ENCODE data around the gene RABIF.
A peak's percentile ranks its signal among the peaks of the same experiment; 100 is the strongest.

Gene RABIF

DNA sequence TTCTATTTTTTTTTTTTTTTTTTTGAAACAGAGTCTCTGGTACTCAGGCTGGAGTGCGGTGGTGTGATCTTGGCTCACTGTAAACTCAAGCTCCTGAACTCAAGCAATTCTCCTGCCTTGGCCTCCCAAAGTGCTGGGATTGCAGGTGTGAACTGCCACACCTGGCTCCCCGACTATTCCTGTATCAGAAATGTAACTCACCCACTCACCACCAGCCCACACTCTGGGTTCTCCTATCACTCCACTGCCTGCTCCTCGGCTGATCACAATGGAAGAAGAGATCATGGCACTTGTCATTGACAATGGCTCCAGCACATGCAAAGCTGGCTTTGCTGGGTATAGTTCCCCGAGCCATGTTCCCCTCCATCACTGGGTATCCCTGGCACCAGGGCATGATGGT lies 15.9 kb downstream of the RABIF start:
- DNase-seq (ENCODE audit: low spot score): no peak

- DNase-seq (ENCODE audit: low spot score): no peak
Measured at GRCh38 chr1:202871367-202871766, 17.6 kb downstream of the RABIF start.

- DNase-seq (ENCODE audit: low spot score): no peak
Measured at GRCh38 chr1:202862679-202863560, 26.0 kb downstream of the RABIF start.

GRCh38 chr1:202861420-202862132 lies 27.4 kb downstream of the RABIF start:
- DNase-seq (ENCODE audit: low spot score): peak; percentile 96

GRCh38 chr1:202860744-202861419 lies 28.1 kb downstream of the RABIF start:
- peak; percentile 82 for DNase-seq (ENCODE audit: low spot score)

DNA sequence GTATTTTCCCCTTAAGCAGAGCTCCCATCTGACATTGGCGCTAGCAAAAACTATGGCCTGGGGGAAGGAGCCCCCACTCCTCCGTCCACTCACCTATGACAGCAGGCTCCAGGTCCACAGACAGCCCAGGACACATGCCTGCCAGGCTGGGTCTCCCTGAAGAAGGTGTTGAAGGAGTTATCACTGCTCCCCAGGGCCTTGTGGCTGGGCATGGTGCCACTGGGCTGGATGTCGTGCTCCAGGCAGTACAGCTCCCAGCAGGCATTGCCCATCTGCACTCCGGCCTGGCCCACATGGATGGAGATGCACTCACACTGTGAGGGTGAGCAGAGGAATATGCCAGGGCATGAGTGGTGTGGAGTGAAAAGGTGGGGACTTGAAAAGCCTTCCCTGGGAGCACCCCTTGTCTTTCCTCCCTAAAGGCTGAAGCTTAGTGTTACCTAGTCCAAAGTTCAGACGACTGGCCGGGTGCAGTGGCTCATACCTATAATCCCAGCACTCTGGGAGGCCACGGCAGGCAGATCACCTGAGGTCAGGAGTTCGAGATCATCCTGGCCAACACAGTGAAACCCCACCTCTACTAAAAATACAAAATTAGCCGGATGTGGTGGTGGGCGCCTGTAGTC lies 30.0 kb downstream of the RABIF start:
- no peak for DNase-seq (ENCODE audit: low spot score)

DNA sequence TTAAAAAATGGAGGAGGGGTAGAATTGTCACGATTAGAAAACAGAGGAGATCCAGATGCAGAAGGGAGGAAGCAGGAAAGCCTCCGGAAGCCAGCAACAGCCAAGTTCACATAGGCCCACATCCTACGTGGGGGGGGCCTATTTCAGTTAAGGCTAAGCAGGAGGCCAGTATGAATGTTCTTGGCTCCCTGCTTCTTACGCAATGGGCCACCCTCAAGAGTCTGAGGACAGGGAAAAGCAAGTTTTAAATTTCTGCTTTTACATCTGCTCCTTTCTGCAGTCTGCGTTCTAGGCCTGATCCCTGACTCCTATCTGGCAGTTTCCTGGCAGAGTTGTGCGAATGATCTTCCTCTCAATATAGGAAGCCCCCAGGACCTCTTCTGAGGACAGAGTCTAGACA lies 30.6 kb downstream of the RABIF start:
- no peak for DNase-seq (ENCODE audit: low spot score)

GRCh38 chr1:202857136-202857610 lies 31.8 kb downstream of the RABIF start:
- no peak for DNase-seq (ENCODE audit: low spot score)

DNA sequence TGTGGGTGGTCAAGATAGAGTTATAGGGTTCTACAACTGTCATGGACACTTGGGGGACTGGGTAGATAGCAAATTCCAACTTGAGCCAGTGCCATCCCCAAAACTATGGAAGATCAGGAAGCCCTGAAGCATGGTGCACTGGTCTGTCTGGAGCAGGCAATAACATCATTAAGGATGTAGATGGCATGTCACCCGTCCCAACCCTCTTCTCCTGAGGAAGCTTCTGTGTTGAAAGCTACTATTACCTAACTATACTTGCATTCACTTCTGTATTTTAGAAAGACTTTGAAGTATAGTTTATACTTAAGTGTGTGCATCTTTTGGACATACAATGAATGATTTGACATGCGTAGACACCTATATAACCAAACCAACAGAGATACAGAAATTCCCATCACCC lies 32.9 kb downstream of the RABIF start:
- no peak for DNase-seq (ENCODE audit: low spot score)

DNA sequence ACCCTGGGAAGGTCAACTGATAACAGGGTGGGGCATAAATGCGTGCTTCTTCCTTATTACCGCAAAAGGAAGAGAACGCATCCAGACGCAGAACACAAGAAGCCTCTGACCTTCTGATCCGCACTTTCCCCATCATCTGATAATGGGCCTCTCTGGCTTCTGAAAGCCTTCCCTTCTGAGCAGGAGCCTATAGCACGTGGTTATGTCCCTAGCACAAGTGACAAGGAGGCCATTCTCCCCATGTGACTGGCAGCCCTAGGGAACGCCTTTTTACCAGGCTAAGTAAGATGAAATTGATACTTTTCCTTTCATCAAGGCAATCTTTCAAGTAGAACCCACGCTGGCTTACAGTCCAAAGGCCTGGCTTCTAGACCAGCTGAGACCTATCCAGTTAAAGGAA lies 34.2 kb downstream of the RABIF start:
- no peak for DNase-seq (ENCODE audit: low spot score)

DNA sequence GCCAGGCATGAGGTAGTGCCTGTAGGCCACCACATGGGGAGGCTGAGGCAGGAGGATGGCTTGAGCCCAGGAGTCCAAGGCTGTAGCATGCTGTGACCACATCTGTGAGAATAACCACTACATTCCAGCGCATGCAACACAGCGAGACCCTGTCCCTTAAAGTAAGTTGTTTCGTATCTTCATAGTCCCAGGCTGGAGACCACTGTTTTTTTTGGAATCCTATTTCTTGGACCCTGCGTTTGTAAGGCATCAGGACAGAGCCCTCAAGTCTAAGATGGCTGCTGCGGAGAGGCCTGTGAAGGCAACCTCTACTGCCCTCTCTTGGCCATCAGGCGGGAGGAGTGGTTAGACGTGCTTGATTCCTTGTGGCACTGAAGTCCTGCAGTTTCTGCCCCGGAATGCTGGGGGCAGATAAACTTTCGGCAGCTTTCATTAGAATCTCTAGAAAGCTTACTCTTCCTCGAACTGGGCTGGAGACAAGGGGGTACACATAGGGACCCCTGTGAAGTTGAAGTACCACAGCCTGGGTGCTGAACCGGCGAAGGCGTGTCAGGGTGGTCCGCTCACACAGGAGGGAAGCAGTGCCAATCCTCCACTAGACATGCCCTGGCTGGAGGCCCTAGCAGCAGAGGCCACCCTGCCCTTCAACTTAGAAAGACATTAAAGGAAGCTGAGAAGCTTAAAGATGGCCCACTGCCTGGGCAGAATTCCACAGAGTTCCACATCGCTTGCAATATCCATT lies 36.6 kb downstream of the RABIF start:
- peak; percentile 69 for DNase-seq (ENCODE audit: low spot score)

GRCh38 chr1:202850593-202851362 lies 38.2 kb downstream of the RABIF start:
- DNase-seq (ENCODE audit: low spot score): no peak

GRCh38 chr1:202848191-202848542 lies 40.8 kb downstream of the RABIF start:
- DNase-seq (ENCODE audit: low spot score): no peak

GRCh38 chr1:202844935-202845334 lies 44.0 kb downstream of the RABIF start:
- no peak for DNase-seq (ENCODE audit: low spot score)

- no peak for DNase-seq (ENCODE audit: low spot score)
Measured at GRCh38 chr1:202844259-202844658, 44.7 kb downstream of the RABIF start.

DNA sequence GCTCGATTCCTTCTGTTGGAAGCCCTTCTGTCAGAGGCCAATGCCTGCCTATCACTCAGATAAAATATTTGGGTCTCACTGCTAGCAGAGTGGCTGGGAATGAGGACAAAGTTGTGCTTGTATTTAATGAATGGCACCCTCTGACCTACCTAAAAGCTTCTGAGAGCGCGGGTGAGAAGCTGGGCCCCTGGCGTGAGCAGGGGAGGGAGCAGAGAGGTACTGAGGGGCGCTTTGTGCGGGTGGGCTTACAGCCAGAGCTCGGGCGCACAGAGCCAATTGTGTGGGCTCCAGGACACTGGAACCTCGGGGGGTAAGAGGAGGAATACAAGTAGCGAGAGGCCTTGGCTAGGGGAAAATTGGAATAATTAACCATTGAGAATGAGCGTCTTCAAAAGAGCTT lies 45.9 kb downstream of the RABIF start:
- no peak for DNase-seq (ENCODE audit: low spot score)

DNA sequence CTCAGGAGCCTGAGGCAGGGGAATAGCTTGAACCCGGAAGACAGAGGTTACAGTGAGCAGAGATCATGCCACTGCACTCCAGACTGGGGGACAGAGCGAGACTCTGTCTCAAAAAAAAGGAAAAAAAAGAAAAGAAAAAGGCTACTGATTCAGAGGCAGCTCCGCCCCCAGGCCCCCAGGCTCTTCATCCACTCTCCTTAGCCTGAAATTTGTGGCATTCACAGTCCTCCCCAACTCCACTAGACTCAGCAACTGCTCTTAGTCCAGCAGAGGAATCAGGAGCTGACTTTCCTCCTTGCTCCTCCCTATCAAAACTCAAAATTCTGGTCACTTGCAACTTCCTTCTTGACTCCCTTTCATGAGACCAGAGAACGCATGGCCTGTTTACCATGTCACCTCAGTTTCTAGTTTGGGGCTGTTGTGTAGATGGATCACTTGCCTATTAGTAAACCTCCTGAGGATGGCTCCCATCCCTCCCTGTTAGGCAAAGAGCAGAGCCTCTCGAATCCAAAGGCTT lies 51.1 kb downstream of the RABIF start:
- no peak for DNase-seq (ENCODE audit: low spot score)

- no peak for DNase-seq (ENCODE audit: low spot score)
Measured at GRCh38 chr1:202836623-202837403, 52.1 kb downstream of the RABIF start.

- DNase-seq (ENCODE audit: low spot score): no peak
Measured at GRCh38 chr1:202835548-202836072, 53.3 kb downstream of the RABIF start.

Measured in ecto neural progenitor cell (in vitro differentiated cells).